ENCODE data around the gene PLRG1.

The PLRG1 gene

GRCh38 chr4:154507156-154507555, 43.0 kb downstream of the PLRG1 start:
- Histone ChIP-seq H3K27me3 (ENCODE audit: control insufficient read depth, insufficient read depth, low read length) (no peaks in the 10 kb centered on the region), H3K9me3 (ENCODE audit: control insufficient read depth, insufficient read depth, low read length) (no peaks in the 10 kb centered on the region), H3K36me3 (ENCODE audit: control insufficient read depth, insufficient read depth, low read length) (no peaks in the 10 kb centered on the region), H3K9ac (ENCODE audit: low read depth, low read length) (no peak overlapping the region), H3K4me1 (ENCODE audit: control insufficient read depth, insufficient read depth, low read length) (no peaks in the 10 kb centered on the region), H3K4me3 (ENCODE audit: low read depth, low read length) (no peak overlapping the region)

GRCh38 chr4:154506253-154506652, 43.9 kb downstream of the PLRG1 start:
- no peaks in the 10 kb centered on the region for H3K27me3 ChIP-seq (ENCODE audit: control insufficient read depth, insufficient read depth, low read length)
- H3K9me3 ChIP-seq (ENCODE audit: control insufficient read depth, insufficient read depth, low read length): no peaks in the 10 kb centered on the region
- no peak overlapping the region for H3K4me3 ChIP-seq (ENCODE audit: low read depth, low read length)
- no peaks in the 10 kb centered on the region for H3K4me1 ChIP-seq (ENCODE audit: control insufficient read depth, insufficient read depth, low read length)
- H3K36me3 ChIP-seq (ENCODE audit: control insufficient read depth, insufficient read depth, low read length): no peaks in the 10 kb centered on the region
- no peak overlapping the region for H3K9ac ChIP-seq (ENCODE audit: low read depth, low read length)

- Histone ChIP-seq H3K27me3 (ENCODE audit: control insufficient read depth, insufficient read depth, low read length) (no peaks in the 10 kb centered on the region), H3K36me3 (ENCODE audit: control insufficient read depth, insufficient read depth, low read length) (no peaks in the 10 kb centered on the region), H3K4me3 (ENCODE audit: low read depth, low read length) (no peak overlapping the region), H3K4me1 (ENCODE audit: control insufficient read depth, insufficient read depth, low read length) (no peaks in the 10 kb centered on the region), H3K9ac (ENCODE audit: low read depth, low read length) (no peak overlapping the region), H3K9me3 (ENCODE audit: control insufficient read depth, insufficient read depth, low read length) (no peaks in the 10 kb centered on the region)
Measured at GRCh38 chr4:154503598-154503997, 46.6 kb downstream of the PLRG1 start.

GRCh38 chr4:154502111-154502510, 48.1 kb downstream of the PLRG1 start:
- Histone ChIP-seq H3K4me3 (ENCODE audit: low read depth, low read length) (no peak overlapping the region), H3K27me3 (ENCODE audit: control insufficient read depth, insufficient read depth, low read length) (no peaks in the 10 kb centered on the region), H3K9me3 (ENCODE audit: control insufficient read depth, insufficient read depth, low read length) (no peaks in the 10 kb centered on the region), H3K9ac (ENCODE audit: low read depth, low read length) (no peak overlapping the region), H3K36me3 (ENCODE audit: control insufficient read depth, insufficient read depth, low read length) (no peaks in the 10 kb centered on the region), H3K4me1 (ENCODE audit: control insufficient read depth, insufficient read depth, low read length) (no peaks in the 10 kb centered on the region)

- Histone ChIP-seq H3K9ac (ENCODE audit: low read depth, low read length) (no peak overlapping the region), H3K27me3 (ENCODE audit: control insufficient read depth, insufficient read depth, low read length) (peaks cover 21% of the 10 kb centered on the region), H3K4me1 (ENCODE audit: control insufficient read depth, insufficient read depth, low read length) (no peaks in the 10 kb centered on the region), H3K4me3 (ENCODE audit: low read depth, low read length) (no peak overlapping the region), H3K36me3 (ENCODE audit: control insufficient read depth, insufficient read depth, low read length) (no peaks in the 10 kb centered on the region), H3K9me3 (ENCODE audit: control insufficient read depth, insufficient read depth, low read length) (no peaks in the 10 kb centered on the region)
Measured at GRCh38 chr4:154497889-154498288, 52.3 kb downstream of the PLRG1 start.

- Histone ChIP-seq H3K9me3 (ENCODE audit: control insufficient read depth, insufficient read depth, low read length) (no peaks in the 10 kb centered on the region), H3K4me3 (ENCODE audit: low read depth, low read length) (no peak overlapping the region)
Measured at GRCh38 chr4:154495867-154496266, 54.3 kb downstream of the PLRG1 start.

GRCh38 chr4:154492288-154492687, 57.9 kb downstream of the PLRG1 start:
- H3K27me3 ChIP-seq (ENCODE audit: control insufficient read depth, insufficient read depth, low read length): peaks cover 72% of the 10 kb centered on the region
- peak overlapping the region; percentile 48 for H3K4me3 ChIP-seq (ENCODE audit: low read depth, low read length)
- no peaks in the 10 kb centered on the region for H3K4me1 ChIP-seq (ENCODE audit: control insufficient read depth, insufficient read depth, low read length)
- H3K9me3 ChIP-seq (ENCODE audit: control insufficient read depth, insufficient read depth, low read length): no peaks in the 10 kb centered on the region
- no peak overlapping the region for H3K9ac ChIP-seq (ENCODE audit: low read depth, low read length)
- H3K36me3 ChIP-seq (ENCODE audit: control insufficient read depth, insufficient read depth, low read length): no peaks in the 10 kb centered on the region

More at GRCh38 chr4:154495867-154496266, 54.3 kb downstream of the PLRG1 start:
- Histone ChIP-seq H3K4me1 (ENCODE audit: control insufficient read depth, insufficient read depth, low read length) (no peaks in the 10 kb centered on the region), H3K9ac (ENCODE audit: low read depth, low read length) (no peak overlapping the region), H3K36me3 (ENCODE audit: control insufficient read depth, insufficient read depth, low read length) (no peaks in the 10 kb centered on the region), H3K27me3 (ENCODE audit: control insufficient read depth, insufficient read depth, low read length) (peaks cover 38% of the 10 kb centered on the region)

GRCh38 chr4:154491341-154492271, 58.6 kb downstream of the PLRG1 start, which contains the start of gene DCHS2:
TSS of gene DCHS2 (minus strand) at chr4:154491799. CDS start at chr4:154491355, 444 bp downstream.
- Histone ChIP-seq H3K27me3 (ENCODE audit: control insufficient read depth, insufficient read depth, low read length) (peaks cover 74% of the 10 kb centered on the region), H3K4me3 (ENCODE audit: low read depth, low read length) (peak within 1 kb of the TSS; percentile 48), H3K36me3 (ENCODE audit: control insufficient read depth, insufficient read depth, low read length) (no peaks in the 10 kb centered on the region)

GRCh38 chr4:154490583-154491340, 59.4 kb downstream of the PLRG1 start:
- H3K9ac ChIP-seq (ENCODE audit: low read depth, low read length): peak overlapping the region; percentile 12

More at GRCh38 chr4:154491341-154492271, 58.6 kb downstream of the PLRG1 start, which contains the start of gene DCHS2:
- H3K4me1 ChIP-seq (ENCODE audit: control insufficient read depth, insufficient read depth, low read length): no peaks in the 10 kb centered on the region
- H3K9me3 ChIP-seq (ENCODE audit: control insufficient read depth, insufficient read depth, low read length): no peaks in the 10 kb centered on the region
- H3K9ac ChIP-seq (ENCODE audit: low read depth, low read length): peak within 1 kb of the TSS; percentile 12

GRCh38 chr4:154490234-154490582, 60.0 kb downstream of the PLRG1 start:
- Histone ChIP-seq H3K9me3 (ENCODE audit: control insufficient read depth, insufficient read depth, low read length) (no peaks in the 10 kb centered on the region), H3K27me3 (ENCODE audit: control insufficient read depth, insufficient read depth, low read length) (peaks cover 77% of the 10 kb centered on the region), H3K4me1 (ENCODE audit: control insufficient read depth, insufficient read depth, low read length) (no peaks in the 10 kb centered on the region), H3K4me3 (ENCODE audit: low read depth, low read length) (peak overlapping the region; percentile 48), H3K9ac (ENCODE audit: low read depth, low read length) (peak overlapping the region; percentile 12), H3K36me3 (ENCODE audit: control insufficient read depth, insufficient read depth, low read length) (no peaks in the 10 kb centered on the region)

More at GRCh38 chr4:154490583-154491340, 59.4 kb downstream of the PLRG1 start:
- Histone ChIP-seq H3K36me3 (ENCODE audit: control insufficient read depth, insufficient read depth, low read length) (no peaks in the 10 kb centered on the region), H3K4me3 (ENCODE audit: low read depth, low read length) (peak overlapping the region; percentile 48), H3K4me1 (ENCODE audit: control insufficient read depth, insufficient read depth, low read length) (no peaks in the 10 kb centered on the region), H3K27me3 (ENCODE audit: control insufficient read depth, insufficient read depth, low read length) (peaks cover 77% of the 10 kb centered on the region), H3K9me3 (ENCODE audit: control insufficient read depth, insufficient read depth, low read length) (no peaks in the 10 kb centered on the region)

- H3K27me3 ChIP-seq (ENCODE audit: control insufficient read depth, insufficient read depth, low read length): peaks cover 73% of the 10 kb centered on the region
- H3K36me3 ChIP-seq (ENCODE audit: control insufficient read depth, insufficient read depth, low read length): no peaks in the 10 kb centered on the region
- H3K4me1 ChIP-seq (ENCODE audit: control insufficient read depth, insufficient read depth, low read length): no peaks in the 10 kb centered on the region
- no peak overlapping the region for H3K9ac ChIP-seq (ENCODE audit: low read depth, low read length)
- no peaks in the 10 kb centered on the region for H3K9me3 ChIP-seq (ENCODE audit: control insufficient read depth, insufficient read depth, low read length)
- H3K4me3 ChIP-seq (ENCODE audit: low read depth, low read length): peak overlapping the region; percentile 48
Measured at GRCh38 chr4:154489558-154490233, 60.5 kb downstream of the PLRG1 start.

All from iPS-15b (cell line).